GM23248 (cell line): ENCODE measurements around the gene NAA80.

ENCODE experiments used
- EZH2 ChIP-seq: fragments of 200-600 bp; sonication (generic); IDR thresholded peaks from 2 replicates; pipeline ENCODE4 v1.6.1; 2018; ENCODE audit warnings: antibody characterized with exemption, mild to moderate bottlenecking; ENCODE audit not compliant: insufficient read depth, poor library complexity, severe bottlenecking
- EZH2phosphoT487 ChIP-seq: fragments of 200-600 bp; sonication (generic); IDR thresholded peaks from 2 replicates; pipeline ENCODE4 v1.6.1; 2018; ENCODE audit warnings: antibody characterized with exemption, moderate library complexity, mild to moderate bottlenecking, low read depth; ENCODE audit not compliant: insufficient read depth

GRCh38 chr3:50274371-50275104 lies 24.7 kb downstream of the NAA80 start:
- TF ChIP-seq EZH2phosphoT487 (no peak), EZH2 (no peak)
